Stimulated activated CD4-positive, alpha-beta T cell treated with anti-CD3 and anti-CD28 coated beads, Interleukin-12 subunit alpha, Interleukin-12 subunit beta, amount 100 ng/mL, for 4 hours (primary cell): ENCODE measurements around the gene SERINC5.
"Not testable (repeated sequence)": the region's sequence is repeated elsewhere in the genome, so short reads cannot be mapped to it uniquely, and the experiment has no call there.

Source experiments
- DNase-seq: peaks from one replicate; pipeline ENCODE4 v3.0.0-alpha.2; 2020

The SERINC5 gene

GRCh38 chr5:80225189-80225933 lies 30.5 kb downstream of the SERINC5 start:
- DNase-seq, result no peak

- no peak for DNase-seq
Measured at GRCh38 chr5:80223561-80223960, 32.3 kb downstream of the SERINC5 start.

DNA sequence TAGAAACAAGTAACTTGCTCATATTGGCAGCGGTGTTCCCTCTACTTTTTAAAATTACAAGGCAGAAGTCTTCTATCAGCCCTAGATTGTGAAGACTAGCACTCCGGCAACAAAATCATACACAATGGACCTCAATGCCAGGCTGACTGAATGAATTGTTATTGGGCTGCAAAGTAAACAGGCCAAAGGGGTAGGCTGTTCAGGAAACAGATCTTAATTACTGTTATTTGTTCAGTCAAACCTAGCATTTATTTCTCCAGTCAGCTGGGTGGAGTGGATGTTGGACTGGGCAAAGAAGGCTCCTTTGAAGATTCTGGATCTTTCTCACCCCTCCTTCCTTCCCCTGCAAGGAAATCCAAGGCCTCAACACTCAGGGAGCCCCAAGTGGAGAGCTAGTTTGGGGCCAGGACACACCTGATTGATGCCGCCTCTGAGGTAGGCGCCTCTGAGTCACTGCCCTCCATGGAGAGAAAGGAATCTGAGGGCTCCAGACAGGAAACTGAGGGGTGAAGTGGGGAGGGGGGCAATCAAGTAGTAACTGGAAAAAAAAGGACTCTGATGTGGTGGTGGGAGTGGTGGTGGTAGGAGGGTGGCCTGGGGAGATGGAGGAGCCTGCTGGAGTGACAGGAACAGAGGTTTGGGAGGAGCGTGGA lies 35.5 kb downstream of the SERINC5 start:
- DNase-seq, result no peak

DNA sequence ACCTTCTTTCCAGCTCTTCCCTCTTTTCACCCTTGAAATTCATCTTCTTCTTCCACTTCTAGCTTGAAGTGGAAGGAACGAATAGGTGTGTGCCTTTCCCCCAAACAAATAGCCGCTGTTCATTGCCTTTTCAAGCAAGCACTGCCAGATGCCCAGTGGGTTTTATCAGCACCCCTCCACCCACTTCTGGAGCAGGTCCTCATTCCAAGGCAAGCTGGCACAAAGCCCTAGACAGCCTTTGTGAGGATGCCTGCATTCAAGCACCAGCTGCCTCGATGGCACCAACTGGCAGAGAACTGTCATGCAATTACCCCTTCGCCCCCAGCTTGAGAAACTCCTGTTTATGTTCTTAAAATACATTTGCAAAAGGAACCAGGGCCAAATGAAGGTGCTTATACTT lies 36.5 kb downstream of the SERINC5 start:
- no peak for DNase-seq

DNA sequence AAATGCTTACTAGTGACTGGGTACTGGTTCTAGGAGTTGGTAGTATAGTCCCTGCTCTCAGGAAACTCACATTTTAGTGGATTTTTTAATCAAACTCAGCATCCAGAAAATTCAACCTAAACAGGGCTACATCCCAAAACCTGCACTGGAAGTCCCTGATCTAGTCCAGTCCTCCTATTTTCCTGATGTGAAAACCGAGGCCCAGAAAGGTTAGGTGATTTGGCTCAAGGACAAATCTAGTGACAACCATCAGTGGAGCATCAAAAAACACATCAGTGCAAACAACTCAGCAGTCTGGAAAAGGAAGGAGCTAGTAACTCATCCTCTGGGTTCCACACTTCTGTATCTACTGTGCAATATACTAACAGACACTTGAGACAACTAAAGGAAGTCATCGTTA lies 38.2 kb downstream of the SERINC5 start:
- DNase-seq, result no peak

- DNase-seq, result peak; percentile 24
Measured at GRCh38 chr5:80216753-80217596, 38.9 kb downstream of the SERINC5 start.

GRCh38 chr5:80216096-80216495 lies 39.8 kb downstream of the SERINC5 start:
- DNase-seq, result no peak

DNA sequence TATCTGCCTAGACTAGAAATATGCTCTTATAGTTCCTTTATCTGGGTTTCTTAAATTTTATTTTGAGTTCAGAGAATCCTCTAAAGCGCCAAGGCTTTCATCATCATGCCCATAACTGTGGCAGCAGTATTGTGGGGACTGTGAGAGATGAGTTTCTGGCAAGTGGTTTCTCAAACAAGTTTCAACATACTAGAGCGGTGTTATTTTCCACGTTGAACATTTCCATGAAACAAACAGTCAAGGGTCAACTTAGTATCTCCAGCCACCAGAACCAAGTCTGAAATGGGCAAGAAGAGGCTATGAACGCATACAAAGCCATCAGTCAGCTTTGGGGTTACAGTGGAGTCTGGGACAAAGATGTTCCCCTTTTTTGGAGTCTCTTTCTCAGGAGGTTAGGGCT lies 40.3 kb downstream of the SERINC5 start:
- DNase-seq, result no peak

- DNase-seq, result no peak
Measured at GRCh38 chr5:80213466-80213865, 42.4 kb downstream of the SERINC5 start.

DNA sequence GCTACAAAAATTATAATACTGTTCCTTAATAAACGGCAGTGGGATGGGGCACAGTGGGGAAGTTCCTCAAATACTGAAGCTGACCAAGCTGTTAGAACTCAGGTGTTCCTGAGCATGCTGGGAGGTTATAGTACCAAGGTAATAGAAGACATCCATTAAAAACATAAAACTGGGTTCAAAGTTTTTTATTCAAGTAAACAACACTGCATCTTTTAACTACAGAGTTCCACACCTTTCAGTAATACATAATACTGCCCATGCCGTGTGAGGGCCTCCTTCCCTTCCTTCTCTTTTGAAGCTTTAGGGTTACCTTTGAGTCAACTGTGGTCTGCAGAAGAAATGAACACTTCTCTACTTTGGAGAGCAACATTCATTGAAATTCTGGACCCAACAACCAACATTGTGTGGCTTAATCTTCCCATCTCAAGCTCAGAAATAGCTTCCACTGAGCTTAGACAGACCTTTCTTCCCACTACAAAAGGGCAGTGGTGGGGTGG lies 43.6 kb downstream of the SERINC5 start:
- no peak for DNase-seq

GRCh38 chr5:80211327-80211726 lies 44.5 kb downstream of the SERINC5 start:
- no peak for DNase-seq

DNA sequence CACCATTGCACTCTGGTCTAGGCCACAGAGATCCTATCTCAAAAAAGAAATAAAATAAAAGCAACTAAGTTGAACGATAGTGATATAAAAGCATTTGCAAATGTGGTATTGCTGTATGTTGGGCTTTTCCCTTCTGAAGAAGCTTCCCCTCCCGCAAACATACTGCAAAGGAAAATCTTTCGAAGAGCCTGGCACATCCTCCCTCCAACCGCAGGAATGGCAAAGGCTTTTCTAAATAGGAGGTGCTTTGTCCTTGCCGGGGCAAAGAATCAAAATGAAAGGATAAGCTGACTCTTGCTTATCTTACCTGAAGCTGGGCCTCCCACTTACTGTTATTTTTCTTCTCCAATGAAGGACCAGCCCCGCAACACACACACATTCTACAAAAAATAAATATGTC lies 45.8 kb downstream of the SERINC5 start:
- no peak for DNase-seq

DNA sequence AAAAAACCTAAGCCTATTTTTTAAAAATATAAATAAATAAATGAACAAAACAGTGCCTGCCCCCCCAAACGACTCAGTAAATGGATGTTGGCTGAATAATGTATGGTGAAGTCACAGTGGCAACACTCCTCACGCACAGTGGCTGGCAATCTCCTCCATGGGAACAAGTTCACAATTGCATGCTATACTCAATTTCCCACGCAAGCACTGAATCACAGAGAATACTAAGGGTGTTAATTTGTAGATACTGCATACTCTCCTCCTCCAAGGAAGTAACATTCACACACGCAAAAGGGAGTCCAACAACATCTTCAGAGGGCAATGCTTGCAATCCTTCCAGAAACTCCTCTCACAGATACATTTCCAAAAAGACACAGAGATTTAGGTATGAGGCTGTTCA lies 47.5 kb downstream of the SERINC5 start:
- DNase-seq, result no peak

GRCh38 chr5:80207832-80208231 lies 48.0 kb downstream of the SERINC5 start:
- DNase-seq, result no peak

DNA sequence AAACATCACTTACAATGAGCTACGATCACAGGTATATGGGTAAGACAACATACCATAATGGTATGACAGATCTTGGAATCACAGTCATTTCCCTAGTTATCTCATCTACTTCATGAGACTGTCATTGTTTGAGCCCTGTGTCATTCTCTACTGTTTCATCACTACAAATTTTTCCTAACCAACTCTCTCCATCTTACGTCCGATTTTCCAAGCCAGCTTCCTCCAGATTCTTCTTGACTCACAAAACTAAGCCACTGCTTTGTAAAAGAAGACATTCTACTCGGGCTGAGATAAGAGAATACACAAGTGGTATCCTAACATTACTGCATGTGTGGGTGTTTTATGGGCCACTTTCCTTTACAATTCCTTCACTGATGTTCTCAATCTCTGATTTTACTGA lies 49.6 kb downstream of the SERINC5 start:
- DNase-seq, result no peak

DNA sequence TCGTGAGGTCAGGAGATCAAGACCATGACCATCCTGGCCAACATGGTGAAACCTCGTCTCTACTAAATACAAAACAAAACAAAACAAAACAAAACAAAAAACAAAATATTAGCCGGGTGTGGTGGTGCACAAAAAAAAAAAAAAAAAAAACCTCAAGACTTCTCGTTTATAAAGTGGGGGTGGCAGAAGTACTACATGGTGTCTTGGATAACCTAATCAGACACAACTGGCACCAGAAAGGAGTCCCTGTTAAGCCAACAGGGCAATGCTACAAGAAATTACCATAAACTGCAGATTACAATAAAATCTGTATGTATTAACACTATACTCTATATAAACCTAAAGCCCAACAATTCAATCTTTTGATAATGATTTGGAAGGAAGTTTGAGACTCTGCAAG lies 50.0 kb downstream of the SERINC5 start:
- no peak for DNase-seq

DNA sequence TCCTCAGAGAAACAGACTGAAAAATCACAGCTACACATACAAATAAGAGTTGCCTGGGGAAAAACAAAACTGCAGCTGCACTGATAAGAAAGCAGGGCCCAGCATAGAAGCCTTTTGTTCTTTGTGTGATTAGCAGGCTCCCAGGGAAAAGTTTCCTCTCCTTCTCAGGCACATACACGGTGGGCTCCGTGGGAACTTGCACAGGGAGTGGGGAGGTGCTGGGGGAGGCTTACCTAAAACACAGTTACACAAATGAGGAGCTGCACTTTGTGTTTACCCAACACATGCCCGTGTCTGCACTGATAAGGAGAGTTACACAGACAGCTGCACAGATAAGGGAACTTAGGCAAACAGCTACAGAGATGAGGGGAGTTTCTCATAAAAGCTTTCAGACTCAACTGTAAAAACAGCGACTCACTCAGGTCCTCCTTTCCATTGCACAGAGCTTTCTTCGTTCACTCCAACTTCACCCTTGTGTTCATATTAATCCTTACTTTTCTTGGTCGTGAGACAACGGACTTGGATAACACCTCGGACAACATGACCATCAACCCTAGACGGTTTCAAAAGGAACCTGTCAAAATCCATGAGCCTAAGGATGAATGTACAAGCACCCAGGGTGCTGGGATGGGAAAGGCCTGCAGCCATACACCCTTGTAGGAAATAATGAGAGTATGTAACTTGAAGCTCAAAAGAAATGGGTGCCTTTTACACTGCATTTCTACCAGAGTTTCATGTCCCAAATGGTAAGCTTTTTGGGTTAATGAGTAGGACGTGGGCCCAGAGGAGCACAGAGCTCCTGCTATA lies 50.8 kb downstream of the SERINC5 start:
- no peak for DNase-seq

DNA sequence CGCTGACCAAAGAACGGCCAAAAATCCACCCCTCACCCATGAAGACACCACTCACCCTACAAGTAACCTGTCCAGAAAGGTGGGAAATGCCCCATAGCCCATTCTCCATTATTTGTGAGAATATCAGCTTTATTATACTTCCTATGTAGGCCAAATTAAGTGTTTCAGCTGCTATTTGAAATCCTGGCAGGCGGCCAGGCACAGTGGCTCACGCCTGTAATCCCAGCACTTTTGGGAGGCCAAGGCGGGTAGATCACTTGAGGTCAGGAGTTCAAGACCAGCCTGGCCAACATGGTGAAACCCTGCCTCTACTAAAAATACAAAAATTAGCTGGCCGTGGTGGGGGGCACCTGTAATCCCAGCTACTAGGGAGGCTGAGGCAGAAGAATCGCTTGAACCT lies 54.1 kb downstream of the SERINC5 start:
- not testable (repeated sequence) for DNase-seq

- no peak for DNase-seq
Measured at GRCh38 chr5:80198920-80199319, 56.9 kb downstream of the SERINC5 start.

DNA sequence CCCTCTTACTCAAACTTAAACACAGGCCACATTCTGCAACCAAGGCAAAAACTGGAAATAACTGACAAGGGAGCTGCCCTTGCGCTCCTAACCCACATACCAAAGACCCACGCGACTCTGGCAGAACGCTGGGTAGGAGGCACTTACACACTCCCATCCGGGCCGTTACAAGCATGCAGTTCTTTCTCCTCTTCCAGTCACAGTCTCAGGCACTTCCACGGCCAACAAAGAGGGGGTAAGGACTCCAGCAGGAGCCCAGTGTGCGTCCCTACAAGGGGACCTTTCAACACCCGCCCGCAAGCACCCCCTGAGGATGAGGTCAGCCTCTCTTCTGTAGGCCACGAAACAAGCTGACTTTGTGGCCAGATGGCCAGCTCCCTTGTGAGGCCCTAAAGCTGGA lies 57.4 kb downstream of the SERINC5 start:
- no peak for DNase-seq

DNA sequence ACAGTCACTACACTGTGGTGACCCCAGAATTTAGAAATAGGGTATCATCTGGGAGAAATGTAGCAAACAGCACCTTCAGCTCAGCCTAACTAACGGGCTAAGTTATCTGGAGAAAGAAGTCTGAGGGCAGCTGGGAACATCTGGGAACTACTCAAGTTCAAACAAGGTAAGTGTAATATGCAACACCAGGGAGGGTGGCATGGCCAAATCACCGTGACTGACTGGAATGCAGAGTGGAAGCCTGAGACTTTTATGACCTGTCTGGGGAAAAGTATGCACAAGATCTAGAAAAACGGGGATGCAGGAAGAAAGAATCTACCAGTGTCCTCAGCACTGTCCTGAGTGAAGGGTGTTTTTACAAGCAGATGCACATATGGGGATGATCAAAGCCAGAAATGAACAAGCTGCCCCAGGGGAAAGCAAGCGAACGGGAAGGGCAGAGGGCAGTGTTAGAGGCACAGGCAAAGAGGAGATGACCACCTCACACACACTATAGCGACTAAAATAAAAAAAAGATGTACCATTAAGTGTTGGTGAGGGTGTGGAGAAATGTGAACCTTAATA lies 59.9 kb downstream of the SERINC5 start:
- DNase-seq, result no peak

GRCh38 chr5:80194468-80194867 lies 61.4 kb downstream of the SERINC5 start:
- no peak for DNase-seq
